ENCODE data around the gene MAPK8. TPM values are rescaled to one million over a fixed set of nuclear protein-coding genes. Genes with fewer than 3 reads are reported as not detected.

Gene MAPK8
- total RNA-seq, 1 experiment from 2014 or later, result 52.9 TPM

DNA sequence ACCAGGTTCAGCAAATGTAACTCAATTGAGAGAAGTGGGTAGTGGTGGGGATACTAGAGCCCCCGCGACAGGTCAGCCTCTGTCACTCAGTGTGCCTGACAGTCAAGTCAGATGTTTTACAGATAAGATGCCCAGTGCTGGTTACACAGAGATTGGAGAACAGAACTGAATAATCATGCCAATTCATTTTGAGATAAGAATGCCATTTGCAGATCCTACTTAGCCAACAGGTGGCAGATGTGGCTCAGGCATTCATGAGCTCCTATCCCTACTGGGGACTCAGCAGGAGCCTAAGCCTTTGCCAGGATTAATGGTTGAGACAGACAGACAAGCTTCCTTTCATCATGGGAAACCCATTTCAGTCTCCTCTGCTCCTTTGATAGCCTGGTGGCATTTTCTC is 137.8 kb downstream of the MAPK8 start:
- no peak overlapping the region for H3K4me3 Mint-ChIP-seq (ENCODE audit: unreplicated experiment)
- no peak overlapping the region for H3K27ac Mint-ChIP-seq (ENCODE audit: low read depth, unreplicated experiment)
- intact Hi-C loops (cut with micrococcal nuclease), result loop anchor here (1.0 kb wide), 2 partner anchors 81 to 212 kb away; no protein-coding TSS in a partner anchor
- DNase-seq (ENCODE audit: unreplicated experiment), result peak; percentile 56
- ChIA-PET POLR2A (interaction anchor here (1.0 kb wide), 2 partner anchors 13 to 27 kb away, joined by 3 read pairs; no protein-coding TSS in a partner anchor), CTCF (interaction anchor here (0.9 to 2.9 kb wide), 6 partner anchors 10 to 212 kb away, joined by 3 to 17 read pairs (median 4); no protein-coding TSS in a partner anchor)
- no peaks in the 10 kb centered on the region for H3K9me3 Mint-ChIP-seq (ENCODE audit: unreplicated experiment)
- H3K27me3 Mint-ChIP-seq (ENCODE audit: insufficient read depth, unreplicated experiment), result no peaks in the 10 kb centered on the region
- BruUV-seq (replicated peaks), result no TSS peak
- H3K4me1 Mint-ChIP-seq (ENCODE audit: insufficient read depth, unreplicated experiment), result peaks cover 6% of the 10 kb centered on the region
- peaks cover 11% of the 10 kb centered on the region for H3K36me3 Mint-ChIP-seq (ENCODE audit: insufficient read depth, unreplicated experiment)
- TF ChIP-seq, protein P1, sequence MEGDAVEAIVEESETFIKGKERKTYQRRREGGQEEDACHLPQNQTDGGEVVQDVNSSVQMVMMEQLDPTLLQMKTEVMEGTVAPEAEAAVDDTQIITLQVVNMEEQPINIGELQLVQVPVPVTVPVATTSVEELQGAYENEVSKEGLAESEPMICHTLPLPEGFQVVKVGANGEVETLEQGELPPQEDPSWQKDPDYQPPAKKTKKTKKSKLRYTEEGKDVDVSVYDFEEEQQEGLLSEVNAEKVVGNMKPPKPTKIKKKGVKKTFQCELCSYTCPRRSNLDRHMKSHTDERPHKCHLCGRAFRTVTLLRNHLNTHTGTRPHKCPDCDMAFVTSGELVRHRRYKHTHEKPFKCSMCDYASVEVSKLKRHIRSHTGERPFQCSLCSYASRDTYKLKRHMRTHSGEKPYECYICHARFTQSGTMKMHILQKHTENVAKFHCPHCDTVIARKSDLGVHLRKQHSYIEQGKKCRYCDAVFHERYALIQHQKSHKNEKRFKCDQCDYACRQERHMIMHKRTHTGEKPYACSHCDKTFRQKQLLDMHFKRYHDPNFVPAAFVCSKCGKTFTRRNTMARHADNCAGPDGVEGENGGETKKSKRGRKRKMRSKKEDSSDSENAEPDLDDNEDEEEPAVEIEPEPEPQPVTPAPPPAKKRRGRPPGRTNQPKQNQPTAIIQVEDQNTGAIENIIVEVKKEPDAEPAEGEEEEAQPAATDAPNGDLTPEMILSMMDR (IDR thresholded peaks at IDR 0.05; ENCODE audit: unreplicated experiment), result peak; percentile 28

- peaks cover 6% of the 10 kb centered on the region for H3K4me1 Mint-ChIP-seq (ENCODE audit: insufficient read depth, unreplicated experiment)
- BruUV-seq (replicated peaks), result no TSS peak
- ChIA-PET CTCF (interaction anchor here (0.9 to 2.9 kb wide), 8 partner anchors 9 to 211 kb away, joined by 3 to 17 read pairs (median 4); no protein-coding TSS in a partner anchor), POLR2A (interaction anchor here (0.8 to 1.0 kb wide), 3 partner anchors 12 to 26 kb away, joined by 3 to 4 read pairs (median 3); no protein-coding TSS in a partner anchor)
- TF ChIP-seq, protein P1 (IDR thresholded peaks at IDR 0.05; ENCODE audit: unreplicated experiment), result no peak
- intact Hi-C loops (cut with micrococcal nuclease), result loop anchor here (1.0 kb wide), 2 partner anchors 82 to 211 kb away; no protein-coding TSS in a partner anchor
- H3K27me3 Mint-ChIP-seq (ENCODE audit: insufficient read depth, unreplicated experiment), result no peaks in the 10 kb centered on the region
- no peak overlapping the region for H3K4me3 Mint-ChIP-seq (ENCODE audit: unreplicated experiment)
- H3K9me3 Mint-ChIP-seq (ENCODE audit: unreplicated experiment), result no peaks in the 10 kb centered on the region
- peak; percentile 70 for DNase-seq (ENCODE audit: unreplicated experiment)
- peaks cover 10% of the 10 kb centered on the region for H3K36me3 Mint-ChIP-seq (ENCODE audit: insufficient read depth, unreplicated experiment)
- H3K27ac Mint-ChIP-seq (ENCODE audit: low read depth, unreplicated experiment), result no peak overlapping the region
Measured at GRCh38 chr10:48444861-48445841, 138.7 kb downstream of the MAPK8 start.

DNA sequence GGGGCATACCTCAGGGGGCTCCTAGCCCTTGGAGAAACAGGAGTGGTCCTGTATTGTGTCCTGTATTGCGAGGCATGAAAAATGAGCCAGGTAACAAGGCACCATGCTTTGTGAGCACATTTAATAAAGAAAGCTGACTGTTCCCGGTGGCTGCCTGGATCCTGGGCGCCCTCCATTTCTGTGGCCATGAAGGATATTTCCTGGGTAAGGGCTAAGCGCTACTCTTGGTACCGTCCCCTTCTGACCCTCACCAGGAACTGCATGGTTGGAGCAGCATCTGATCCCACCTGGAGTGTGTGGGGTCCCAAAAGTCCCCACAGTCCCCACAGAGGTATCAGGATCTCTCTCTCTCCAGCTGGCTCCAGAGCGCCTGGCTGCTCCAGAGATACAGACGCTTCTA is 139.5 kb downstream of the MAPK8 start:
- intact Hi-C loops (cut with micrococcal nuclease), result no loop called here
- DNase-seq (ENCODE audit: unreplicated experiment), result no peak

More for the DNA sequence above, 139.5 kb downstream of the MAPK8 start:
- ChIA-PET POLR2A (interaction anchor here (0.8 to 1.0 kb wide), 2 partner anchors 24 kb away, joined by 3 to 4 read pairs; no protein-coding TSS in a partner anchor), CTCF (interaction anchor here (1.1 to 2.9 kb wide), 4 partner anchors 9 to 210 kb away, joined by 4 to 17 read pairs (median 10); no protein-coding TSS in a partner anchor)
- H3K36me3 Mint-ChIP-seq (ENCODE audit: insufficient read depth, unreplicated experiment), result peaks cover 10% of the 10 kb centered on the region
- TF ChIP-seq, protein P1 (IDR thresholded peaks at IDR 0.05; ENCODE audit: unreplicated experiment), result no peak
- peaks cover 6% of the 10 kb centered on the region for H3K4me1 Mint-ChIP-seq (ENCODE audit: insufficient read depth, unreplicated experiment)
- H3K27ac Mint-ChIP-seq (ENCODE audit: low read depth, unreplicated experiment), result no peak overlapping the region
- H3K9me3 Mint-ChIP-seq (ENCODE audit: unreplicated experiment), result no peaks in the 10 kb centered on the region
- no peaks in the 10 kb centered on the region for H3K27me3 Mint-ChIP-seq (ENCODE audit: insufficient read depth, unreplicated experiment)
- no TSS peak for BruUV-seq (replicated peaks)
- H3K4me3 Mint-ChIP-seq (ENCODE audit: unreplicated experiment), result no peak overlapping the region

Data from MCF 10A (cell line).